NCI-H524 (cell line): Measurements from ENCODE around the gene SLC25A19.
"Not testable (repeated sequence)": the region's sequence is repeated elsewhere in the genome, so short reads cannot be mapped to it uniquely, and the experiment has no call there.

Experiments used
- DNase-seq, 2 experiments: peaks; one replicate each; lab custom pipeline; 2025; lab: John Stamatoyannopoulos, UW

SLC25A19 gene

GRCh38 chr17:75267411-75268232 lies 21.6 kb downstream of the SLC25A19 start:
- peak in 1 of 2 experiments; percentile 42 for DNase-seq

GRCh38 chr17:75267153-75267410 lies 22.2 kb downstream of the SLC25A19 start:
- no peak for DNase-seq

DNA sequence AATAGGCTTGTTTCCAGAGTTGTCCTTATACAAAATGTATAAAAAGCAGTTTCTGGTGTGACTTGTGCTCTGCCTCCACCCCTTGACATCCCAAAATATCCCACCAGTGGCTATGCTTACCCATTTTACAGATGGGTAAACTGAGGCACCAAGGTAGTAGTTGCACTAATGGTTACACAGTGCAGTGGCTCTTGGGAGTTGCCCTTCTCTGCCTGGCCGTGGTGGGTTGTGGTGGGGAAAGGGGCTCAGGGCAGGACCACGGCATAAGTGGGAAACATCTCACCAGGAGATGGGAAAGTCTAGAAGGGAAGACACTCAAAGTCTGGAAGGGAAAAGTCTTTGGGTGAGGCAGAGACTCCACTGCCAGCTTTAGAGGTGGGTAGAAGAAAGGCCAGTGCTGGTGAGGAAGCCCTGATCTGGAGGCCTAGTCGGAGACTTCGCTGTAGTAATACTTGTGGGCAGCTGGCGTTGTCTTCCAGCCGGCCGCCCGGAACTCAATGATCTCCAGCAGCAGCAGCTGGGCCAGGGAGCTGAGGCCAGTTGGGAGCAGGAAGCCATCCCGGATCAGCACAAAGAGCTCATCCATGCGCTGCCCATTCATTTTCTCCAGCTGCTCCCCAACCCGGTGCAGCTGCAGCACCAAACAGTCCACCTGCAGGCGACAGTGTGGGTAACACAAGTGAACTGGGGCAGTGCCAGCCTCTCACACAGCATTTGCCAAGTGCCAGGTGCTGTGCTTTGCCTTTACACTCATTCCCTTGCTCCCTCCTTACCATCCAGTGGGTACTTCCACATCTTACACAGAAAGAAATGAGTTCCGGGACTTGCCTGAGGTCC lies 22.7 kb downstream of the SLC25A19 start:
- DNase-seq = no peak

- DNase-seq = no peak
Observed at GRCh38 chr17:75265614-75266315, 23.5 kb downstream of the SLC25A19 start.

DNA sequence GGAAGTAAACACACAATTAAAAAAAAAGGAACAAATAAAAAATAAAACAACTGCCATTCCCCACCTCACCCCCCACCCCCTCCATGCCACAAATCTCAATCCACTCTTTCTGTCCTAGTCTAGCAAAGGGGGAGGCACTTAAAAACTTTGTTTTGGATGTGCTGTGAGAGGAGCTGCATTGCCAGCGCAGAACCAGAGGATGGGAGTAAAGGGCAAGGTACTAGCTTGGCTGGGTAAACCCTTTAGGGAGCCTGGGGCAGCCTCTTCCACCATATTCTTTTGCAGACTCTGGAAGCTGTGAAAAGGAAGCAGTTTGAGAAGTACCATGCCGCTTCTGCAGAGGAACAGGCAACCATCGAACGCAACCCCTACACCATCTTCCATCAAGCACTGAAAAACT lies 26.2 kb downstream of the SLC25A19 start:
- no peak for DNase-seq

GRCh38 chr17:75262112-75262606 lies 27.1 kb downstream of the SLC25A19 start:
- DNase-seq = no peak

- DNase-seq = peak; percentile 96 to 97
Observed at GRCh38 chr17:75261336-75262111, 27.7 kb downstream of the SLC25A19 start, which contains the start of the genes GGA3 and MRPS7. Gene GGA3 (minus strand): TSS chr17:75261606. CDS start chr17:75261587, 19 bp downstream. Gene MRPS7 (plus strand): TSS chr17:75261879. CDS start chr17:75261901, 22 bp downstream.

DNA sequence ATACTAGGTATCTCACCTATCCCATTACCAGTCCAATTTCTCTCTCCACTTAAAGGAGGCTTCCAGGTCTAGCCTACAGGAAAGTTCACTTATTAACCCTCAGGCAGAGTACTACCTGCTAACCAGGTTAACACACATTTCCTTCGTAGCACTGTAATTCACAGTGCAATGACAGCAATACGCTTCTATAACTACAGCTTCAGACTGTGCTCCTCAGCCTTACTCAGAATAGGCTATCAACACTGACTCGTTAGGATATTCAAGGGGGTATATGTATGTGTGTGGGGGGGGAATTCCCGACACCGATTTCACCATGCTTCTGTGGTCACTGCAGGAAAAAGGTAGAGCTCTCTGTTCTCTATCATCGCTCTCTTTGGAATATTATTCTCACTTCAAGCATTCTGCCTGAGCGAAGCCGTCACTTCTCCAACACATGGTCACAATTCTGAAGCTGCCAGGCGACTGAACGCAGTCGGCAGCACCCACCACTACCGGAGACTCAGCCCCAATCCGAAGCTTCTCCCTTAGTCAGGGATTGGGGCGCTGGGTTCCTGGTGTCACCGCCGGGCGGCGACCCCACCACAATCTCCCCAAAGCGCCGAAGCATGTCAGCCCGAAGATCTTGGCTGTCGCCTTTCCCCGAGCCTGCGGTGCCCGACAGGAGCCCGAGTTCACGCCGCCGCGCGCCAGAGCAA lies 28.4 kb downstream of the SLC25A19 start:
- no peak for DNase-seq

DNA sequence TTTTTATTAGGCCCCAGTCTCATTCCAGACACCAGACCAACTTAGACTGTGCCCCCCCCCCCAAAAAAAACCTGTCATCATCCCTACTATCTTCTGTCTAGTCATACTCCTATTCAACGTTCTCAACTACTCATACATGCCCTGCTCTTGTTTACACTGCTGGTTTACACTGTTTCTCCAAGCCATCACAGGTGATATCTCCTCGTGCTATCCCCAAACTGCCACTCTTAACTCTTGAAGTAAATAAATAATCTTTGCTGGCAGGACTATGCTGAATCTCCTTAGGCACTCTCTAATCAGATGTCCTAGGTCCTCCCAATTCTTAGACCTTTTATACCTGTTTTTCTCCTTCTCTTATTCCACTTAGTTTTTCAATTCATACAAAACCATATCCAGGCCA lies 32.0 kb downstream of the SLC25A19 start:
- DNase-seq = not testable (repeated sequence)

DNA sequence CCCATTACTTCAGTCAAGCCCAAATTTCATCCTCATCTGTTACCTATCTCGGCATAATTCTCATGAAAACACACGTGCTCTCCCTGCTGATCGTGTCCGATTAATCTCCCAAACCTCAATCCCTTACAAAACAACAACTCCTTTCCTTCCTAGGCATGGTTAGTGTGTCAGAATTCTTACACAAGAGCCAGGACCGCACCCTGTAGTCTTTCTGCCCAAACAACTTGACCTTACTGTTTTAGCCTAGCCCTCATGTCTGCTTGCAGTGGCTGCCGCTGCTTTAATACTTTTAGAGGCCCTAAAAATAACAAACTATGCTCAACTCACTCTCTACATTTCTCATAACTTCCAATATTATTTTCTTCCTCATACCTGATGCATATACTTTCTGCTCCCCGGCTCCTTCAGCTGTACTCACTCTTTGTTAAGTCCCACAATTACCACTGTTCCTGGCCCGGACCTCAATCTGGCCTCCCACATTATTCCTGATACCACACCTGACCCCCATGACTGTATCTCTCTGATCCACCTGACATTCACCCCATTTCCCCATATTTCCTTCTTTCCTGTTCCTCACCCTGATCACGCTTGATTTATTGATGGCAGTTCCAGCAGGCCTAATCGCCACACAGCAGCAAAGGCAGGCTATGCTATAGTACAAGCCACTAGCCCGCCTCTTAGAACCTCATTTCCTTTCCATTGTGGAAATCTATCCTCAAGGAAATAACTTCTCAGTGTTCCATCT lies 33.1 kb downstream of the SLC25A19 start:
- DNase-seq = not testable (repeated sequence)

DNA sequence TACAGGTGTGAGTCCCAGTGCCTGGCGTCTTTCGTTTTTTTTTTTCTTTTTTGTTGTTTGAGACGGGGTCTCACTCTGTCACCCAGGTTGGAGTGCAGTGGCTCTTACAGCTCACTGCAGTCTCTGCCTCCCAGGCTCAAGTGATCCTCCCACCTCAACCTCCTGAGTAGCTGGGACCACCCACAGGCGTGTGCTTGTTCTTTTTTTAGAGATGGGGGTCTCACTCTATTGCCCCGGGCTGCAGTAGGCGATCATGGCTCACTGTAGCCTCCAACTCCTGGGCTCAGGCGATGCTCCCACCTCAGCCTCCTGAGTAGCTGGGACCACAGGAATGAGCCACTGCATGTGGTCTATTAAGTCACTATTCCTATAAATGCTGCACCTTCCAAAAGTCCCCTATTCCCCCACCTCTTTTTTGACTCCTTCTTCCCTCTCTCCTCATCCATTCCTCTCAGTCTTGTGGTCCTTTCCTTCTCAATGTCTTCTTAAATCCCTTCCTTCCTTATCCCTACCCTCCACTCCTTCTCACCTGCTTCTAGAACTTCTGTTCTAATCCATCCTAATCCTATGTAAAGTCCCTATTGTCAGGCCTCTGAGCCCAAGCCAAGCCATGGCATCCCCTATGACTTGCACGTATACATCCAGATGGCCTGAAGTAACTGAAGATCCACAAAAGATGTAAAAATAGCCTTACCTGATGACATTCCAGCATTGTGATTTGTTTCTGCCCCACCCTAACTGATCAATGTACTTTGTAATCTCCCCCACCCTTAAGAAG lies 37.0 kb downstream of the SLC25A19 start:
- peak in 1 of 2 experiments; percentile 49 for DNase-seq

DNA sequence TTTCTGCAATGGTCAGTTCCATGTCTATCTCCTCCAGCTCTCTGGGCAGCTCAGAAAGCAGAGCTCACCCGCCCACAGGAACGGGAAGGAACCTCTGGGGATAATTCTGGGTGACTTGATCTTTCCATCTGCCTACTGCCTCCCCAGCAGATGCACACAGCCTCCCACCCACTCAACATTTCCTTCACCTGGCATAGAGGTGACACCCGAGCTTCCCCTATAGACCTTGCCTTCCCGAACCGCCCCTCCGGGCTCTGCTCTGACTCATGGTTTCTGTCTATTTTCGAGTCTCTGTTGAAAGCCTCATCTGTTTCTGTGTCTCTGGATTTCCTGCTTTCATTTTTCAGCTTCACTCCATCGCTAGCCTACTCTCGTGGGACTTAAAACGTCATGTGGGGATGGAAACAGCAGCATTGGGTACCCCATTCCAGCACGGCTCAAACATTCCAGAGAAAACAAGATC lies 39.2 kb downstream of the SLC25A19 start:
- no peak for DNase-seq

DNA sequence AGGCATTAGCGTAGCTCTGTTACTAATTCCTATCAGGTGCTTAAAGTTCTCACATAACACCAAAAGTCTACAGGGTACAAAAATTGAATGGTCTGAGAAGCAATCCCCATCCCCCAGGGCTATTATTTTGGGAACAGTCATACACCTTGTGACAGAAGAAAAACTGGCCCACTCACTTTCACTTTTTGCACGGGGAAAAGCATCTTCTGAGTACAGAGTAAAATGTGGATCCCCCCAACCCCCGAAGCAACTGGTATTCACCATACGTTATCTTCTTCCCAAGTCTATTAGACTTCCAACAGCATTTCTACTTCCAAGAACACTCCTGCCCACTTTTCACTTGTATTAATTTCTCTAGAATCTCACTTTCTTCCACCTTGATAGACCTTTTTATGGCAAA lies 39.7 kb downstream of the SLC25A19 start:
- DNase-seq = no peak

DNA sequence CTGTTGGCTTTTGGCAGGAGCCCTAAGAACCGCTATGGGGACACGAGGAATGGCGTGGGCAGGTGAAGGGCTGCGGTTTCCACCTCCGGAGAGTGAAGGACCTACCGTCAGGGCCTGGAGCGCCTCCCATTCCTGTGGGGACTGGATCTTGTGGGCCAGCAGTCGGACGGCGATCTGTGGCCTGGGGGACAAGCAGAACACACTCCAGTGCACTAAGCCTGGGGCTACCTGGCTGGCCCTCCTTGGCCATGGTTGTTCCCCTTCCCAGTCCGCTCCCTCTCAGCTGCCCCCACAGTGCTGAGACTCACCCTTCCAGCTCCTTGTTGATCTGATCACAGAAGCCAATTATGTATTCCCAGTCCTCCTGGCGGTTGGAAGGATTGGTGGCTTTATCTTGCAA lies 42.8 kb downstream of the SLC25A19 start:
- DNase-seq = no peak

- no peak for DNase-seq
Observed at GRCh38 chr17:75245011-75245410, 44.2 kb downstream of the SLC25A19 start.

DNA sequence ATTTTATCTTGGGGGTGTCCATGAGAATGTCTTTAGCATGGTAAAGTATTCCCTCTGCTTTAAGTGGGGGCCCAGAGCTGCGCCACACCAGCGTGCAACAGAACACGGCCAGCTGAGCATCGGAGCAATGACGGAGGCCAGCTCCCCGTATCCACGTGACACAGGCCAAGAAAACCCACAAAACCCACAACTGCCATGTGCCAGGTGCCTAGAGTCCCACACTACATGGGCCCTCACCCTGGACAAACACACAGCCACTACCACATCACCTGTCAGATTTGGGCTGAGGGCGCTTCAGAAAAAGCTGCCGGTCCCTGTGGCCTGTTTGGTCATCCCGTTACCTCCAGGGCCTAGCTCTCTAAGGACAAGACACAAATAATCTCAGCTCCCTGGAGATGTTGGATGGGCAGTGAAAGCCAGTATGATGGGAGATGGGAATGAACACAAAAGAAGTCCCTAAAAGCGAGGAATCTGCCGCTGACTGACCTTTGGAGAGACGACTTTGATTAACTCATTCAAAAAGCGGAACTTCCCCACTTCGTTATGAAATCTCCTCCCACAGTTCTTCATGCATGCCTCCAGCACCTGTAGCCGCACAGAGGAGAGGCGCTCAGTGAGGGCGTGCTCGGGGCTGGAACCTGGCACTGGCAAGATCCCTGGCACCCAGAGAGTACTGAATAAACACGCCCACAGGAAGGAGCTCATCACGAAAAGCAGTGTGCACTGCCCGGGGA lies 44.9 kb downstream of the SLC25A19 start:
- no peak for DNase-seq

GRCh38 chr17:75242461-75243042 lies 46.7 kb downstream of the SLC25A19 start:
- no peak for DNase-seq

DNA sequence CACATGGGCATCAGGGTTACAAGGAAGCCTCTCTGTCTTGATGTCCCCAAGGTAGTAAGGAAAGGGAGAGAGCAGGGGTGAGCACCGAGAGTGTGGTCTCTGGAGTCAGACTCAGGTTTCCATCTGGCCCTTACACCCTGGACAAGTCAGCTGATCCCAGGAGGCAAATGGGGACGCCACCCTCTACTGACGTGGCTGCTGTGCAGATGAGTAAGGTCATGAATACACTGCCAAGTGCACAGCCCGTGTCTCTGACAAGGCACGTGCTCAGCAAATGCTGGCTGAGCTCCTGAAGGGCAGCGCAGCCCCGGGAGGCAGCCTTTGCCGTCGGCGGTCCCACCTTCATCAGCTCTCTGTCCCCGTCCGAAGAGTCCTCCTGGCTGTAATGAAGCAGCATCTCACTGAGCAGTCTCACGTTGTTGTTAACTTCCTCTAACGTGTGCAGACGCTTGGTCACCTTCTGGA lies 47.2 kb downstream of the SLC25A19 start:
- DNase-seq = no peak
